Epithelial cell of proximal tubule (primary cell): ENCODE results near the gene SDF4. TPM values are rescaled to one million over a fixed set of nuclear protein-coding genes. Genes with fewer than 3 reads are reported as not detected.

Source experiments
- DNase-seq: peaks from one replicate; pipeline ENCODE4 v3.0.0-alpha.2; 2011; ENCODE audit warnings: low read depth
- H3K4me3 ChIP-seq: 2 replicates; pipeline ENCODE4 v1.5.1; 2011; ENCODE audit warnings: low read depth, mild to moderate bottlenecking, low read length
- total RNA-seq: library from RNA; depleted of rRNA; stranded (reverse); fragments of >200 nt; gene quantifications from 2 replicates; pipeline ENCODE4 v1.2.3, GENCODE V29; 2015
- TF ChIP-seq, protein P1 (sequence below): conservative IDR thresholded peaks from 2 replicates; pipeline ENCODE4 v1.5.1; 2012; ENCODE audit warnings: low read depth, mild to moderate bottlenecking, low read length

Gene SDF4
- total RNA-seq, 1 donor from 2014 or later: 149 TPM

DNA sequence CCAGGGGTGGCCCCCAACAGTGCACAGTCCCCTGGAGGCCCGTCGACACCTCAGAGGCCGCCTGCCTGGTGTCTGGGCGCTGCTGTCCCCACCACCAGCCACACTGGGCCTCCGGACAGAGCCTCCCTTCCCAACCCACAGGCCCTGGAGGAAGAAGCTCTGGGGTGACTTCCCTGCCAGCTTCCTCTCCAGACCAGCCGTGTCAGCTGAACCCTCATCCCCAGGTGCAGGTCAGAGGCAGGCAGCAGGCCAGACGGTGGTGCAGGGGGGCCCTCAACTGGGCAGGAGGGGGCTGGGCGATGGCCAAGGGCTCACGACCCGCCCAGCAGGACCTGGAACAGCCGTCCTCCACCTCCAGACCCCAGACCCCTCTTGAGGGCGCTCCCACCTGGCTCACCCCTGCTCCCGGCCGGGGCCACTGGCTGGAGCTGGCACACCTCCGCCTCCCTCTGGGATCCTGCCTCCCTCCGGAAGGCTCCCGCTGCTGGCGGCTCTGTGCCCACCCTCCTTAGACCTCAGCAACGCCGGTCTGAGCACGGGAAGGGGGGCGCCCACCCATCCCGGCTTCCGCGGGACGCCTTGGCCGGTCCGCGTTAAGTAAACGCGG, 25.9 kb downstream of the SDF4 start:
- H3K4me3 ChIP-seq: peak overlapping the region; percentile 5
- TF ChIP-seq, protein P1, sequence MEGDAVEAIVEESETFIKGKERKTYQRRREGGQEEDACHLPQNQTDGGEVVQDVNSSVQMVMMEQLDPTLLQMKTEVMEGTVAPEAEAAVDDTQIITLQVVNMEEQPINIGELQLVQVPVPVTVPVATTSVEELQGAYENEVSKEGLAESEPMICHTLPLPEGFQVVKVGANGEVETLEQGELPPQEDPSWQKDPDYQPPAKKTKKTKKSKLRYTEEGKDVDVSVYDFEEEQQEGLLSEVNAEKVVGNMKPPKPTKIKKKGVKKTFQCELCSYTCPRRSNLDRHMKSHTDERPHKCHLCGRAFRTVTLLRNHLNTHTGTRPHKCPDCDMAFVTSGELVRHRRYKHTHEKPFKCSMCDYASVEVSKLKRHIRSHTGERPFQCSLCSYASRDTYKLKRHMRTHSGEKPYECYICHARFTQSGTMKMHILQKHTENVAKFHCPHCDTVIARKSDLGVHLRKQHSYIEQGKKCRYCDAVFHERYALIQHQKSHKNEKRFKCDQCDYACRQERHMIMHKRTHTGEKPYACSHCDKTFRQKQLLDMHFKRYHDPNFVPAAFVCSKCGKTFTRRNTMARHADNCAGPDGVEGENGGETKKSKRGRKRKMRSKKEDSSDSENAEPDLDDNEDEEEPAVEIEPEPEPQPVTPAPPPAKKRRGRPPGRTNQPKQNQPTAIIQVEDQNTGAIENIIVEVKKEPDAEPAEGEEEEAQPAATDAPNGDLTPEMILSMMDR: no peak
- DNase-seq: no peak

DNA sequence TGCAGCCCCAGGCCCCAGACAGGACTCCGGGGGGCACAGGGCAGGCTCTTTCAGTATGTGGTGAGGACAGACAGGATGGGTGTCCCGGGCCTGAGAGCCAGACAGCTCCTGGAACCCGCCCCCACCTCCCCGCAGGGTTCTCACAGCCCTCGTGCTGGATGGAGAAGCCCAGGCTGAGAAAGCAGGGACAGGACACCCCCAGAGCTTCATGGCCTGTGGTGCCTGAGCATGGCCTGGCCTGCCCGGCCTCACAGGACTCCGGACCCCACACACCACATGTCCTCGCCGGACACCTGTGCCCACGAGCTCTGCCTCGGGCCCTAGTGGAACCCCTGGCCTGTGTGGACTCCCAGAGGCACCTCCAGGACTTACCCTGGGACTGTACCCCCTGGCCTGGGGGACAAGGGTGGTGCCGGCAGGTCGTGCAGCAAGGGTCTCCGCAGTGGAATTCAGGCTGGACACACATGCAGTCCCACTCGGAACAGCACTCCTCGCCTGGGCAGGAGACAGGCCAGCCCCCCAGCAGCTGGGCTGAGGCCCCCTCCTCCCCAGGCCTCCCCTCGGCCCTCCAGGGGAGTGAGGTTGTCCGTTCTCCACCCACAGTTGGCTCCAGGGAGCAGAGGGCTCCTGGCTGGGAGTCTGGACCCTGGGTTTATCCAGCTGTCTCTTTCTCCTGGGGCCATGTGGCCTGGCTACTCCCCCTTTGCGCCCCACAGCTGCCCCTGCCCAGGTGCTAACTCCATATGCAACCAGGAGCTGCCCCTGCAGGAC, 26.6 kb downstream of the SDF4 start:
- DNase-seq: no peak
- TF ChIP-seq, protein P1: no peak
- no peak overlapping the region for H3K4me3 ChIP-seq

DNA sequence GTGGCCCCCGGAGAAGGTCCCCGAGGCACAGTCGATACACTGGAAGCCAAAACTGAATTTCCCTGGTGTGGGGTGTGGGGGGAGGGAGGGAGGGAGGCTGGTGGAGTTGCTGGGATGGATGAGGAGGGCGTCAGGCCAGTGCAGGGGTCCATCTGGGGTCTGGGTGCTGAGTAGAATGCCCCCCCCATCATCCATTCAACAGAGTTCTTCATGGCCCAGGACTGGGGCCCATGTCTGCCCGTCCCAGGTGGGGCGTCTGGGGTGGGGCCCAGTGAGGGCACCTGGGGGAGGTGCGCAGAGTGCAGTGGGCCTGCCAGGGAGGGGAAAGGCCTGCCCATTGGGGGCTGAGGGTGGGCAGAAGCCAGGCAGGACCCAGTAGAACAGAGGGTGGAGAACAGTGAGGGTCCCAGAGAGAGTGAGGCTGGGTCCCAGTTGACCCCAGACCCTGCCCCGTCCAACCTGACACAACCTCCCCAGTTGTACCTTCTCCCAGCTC, 27.3 kb downstream of the SDF4 start:
- H3K4me3 ChIP-seq: no peak overlapping the region
- TF ChIP-seq, protein P1: no peak
- DNase-seq: no peak

DNA sequence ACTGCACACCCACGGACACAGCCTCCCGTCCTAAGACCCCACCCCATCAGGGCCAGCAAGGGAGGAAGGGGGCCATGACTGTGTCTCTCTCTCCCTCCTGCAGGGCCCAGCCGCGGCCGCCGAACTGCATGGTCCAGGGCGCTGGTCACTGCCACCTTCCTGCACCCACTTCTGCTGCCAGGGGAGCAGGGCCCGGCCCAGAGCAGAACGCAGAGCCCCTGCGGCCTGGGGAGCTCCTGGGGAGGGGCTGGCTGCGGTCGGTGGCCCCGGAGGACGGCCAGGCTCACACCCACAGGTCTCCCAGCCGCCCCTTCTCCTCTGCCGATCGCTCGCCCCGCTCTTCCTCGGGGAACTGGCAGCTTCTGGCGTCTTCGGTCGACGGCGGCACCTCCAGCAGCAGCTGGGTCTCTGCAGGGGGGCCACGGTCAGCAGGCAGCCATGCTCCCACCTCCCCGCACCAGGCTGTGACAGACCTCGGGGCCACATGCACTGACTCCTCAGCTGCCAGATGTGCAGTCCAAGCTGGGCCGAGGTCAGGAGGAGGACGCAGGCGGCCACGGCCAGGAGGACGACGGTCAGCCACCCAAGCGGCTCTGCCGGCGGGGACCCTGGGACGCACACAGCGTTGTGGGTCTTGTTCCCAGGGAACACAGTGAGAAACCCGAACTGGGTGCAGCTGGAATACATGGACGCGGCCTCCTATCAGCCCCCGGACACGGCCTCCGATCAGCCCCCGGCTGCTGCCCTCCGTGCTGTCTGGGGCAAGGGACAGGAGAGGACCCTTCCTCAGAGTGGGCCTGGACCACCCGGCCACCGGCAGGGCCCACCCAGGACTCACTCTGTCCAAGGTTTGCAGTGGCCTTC, 28.0 kb downstream of the SDF4 start:
- H3K4me3 ChIP-seq: no peak overlapping the region
- TF ChIP-seq, protein P1: no peak
- DNase-seq: no peak

DNA sequence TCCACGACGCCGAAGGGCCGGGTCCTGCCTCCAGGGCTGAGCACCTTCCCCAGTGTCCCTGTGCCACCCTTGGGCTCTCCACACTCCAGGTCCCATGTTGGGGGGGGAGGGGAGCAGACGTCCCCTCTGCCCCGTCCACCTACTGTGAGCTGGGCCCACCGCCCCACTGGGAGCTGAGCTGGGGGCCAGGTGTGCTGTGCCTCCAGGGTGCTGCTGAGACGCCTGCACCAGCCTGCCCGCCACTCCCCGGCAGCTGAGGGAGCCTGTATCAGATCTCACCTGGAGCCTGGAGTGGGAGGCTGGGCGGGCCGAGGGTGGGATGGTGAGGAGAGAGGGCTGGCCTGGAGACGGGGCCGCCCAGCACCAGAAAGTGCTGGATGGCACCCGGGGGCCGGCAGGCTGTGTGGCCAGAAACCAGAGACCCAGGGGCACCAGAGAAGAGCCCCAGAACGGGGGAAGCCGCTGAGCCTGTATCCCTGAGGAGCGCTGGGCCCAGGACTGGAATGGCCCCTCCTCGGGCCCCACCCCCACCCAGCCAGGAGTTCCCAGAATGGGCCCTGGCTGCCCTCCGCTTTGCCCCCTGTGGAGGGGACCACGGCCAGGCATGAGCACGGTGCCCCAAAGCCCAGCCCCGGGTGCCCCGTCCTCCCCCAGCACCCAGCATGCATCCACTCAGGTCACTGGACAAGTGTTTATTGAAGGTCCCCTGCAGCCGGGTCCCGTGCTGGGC, 28.8 kb downstream of the SDF4 start:
- TF ChIP-seq, protein P1: no peak
- DNase-seq: no peak
- H3K4me3 ChIP-seq: no peak overlapping the region
